Endothelial cell of umbilical vein (primary cell): ENCODE results near the gene GDA. TPM values are rescaled to one million over a fixed set of nuclear protein-coding genes. Genes with fewer than 3 reads are reported as not detected.

Experiments used
- BruUV-seq: library from RNA; stranded (reverse); fragments of 400-500 nt; replicated peaks from 2 replicates; lab custom pipeline; 2021; lab: Mats Ljungman, UMichigan
- CTCF ChIA-PET: fragments of 300-600, 350-600 bp; sonication (Branson Sonifier 250); formaldehyde crosslinking; loops from one replicate; lab custom pipeline; 2021; ENCODE audit warnings: antibody characterized with exemption, inconsistent platforms; lab: Charles Lee
- POLR2A ChIA-PET: fragments of 300-600, 350-600 bp; sonication (Branson Sonifier 250); formaldehyde crosslinking; loops from one replicate; lab custom pipeline; 2021; ENCODE audit warnings: antibody characterized with exemption, inconsistent platforms; lab: Charles Lee
- DNase-seq: peaks from one replicate; pipeline ENCODE4 v3.0.0-alpha.2; 2011; ENCODE audit warnings: low read depth, low spot score
- FAIRE-seq: peaks from 2 replicates; lab custom pipeline; 2011; peaks lifted over from hg19 to GRCh38; lab: Jason Lieb, UNC
- H2AFZ ChIP-seq: 2 replicates; pipeline ENCODE4 v1.6.0; 2012; ENCODE audit warnings: low read depth, low read length, control low read depth, inconsistent platforms
- H3K27ac ChIP-seq: 2 replicates; pipeline ENCODE4 v1.5.1; 2011; ENCODE audit warnings: low read depth, mild to moderate bottlenecking, control low read depth, low read length, moderate library complexity; ENCODE audit not compliant: insufficient read depth
- H3K27me3 ChIP-seq, 2 experiments: 2 replicates each; pipeline versions ENCODE4 v1.6.0 to v1.6.1; 2011; ENCODE audit warnings: low read length in 2 of 2, mixed read lengths in 1 of 2; ENCODE audit not compliant: control insufficient read depth in 2 of 2, insufficient read depth in 2 of 2
- H3K36me3 ChIP-seq, 2 experiments: 2 replicates in 1 of 2; 3 replicates in 1 of 2; pipeline ENCODE4 v1.5.1; 2011; ENCODE audit warnings: low read length in 2 of 2, mild to moderate bottlenecking in 1 of 2, moderate library complexity in 1 of 2; ENCODE audit not compliant: control insufficient read depth in 2 of 2, insufficient read depth in 2 of 2; ENCODE audit errors: extremely low read depth in 1 of 2
- H3K4me1 ChIP-seq: 3 replicates; pipeline ENCODE4 v1.5.1; 2011; ENCODE audit warnings: mild to moderate bottlenecking, low read length; ENCODE audit not compliant: control insufficient read depth, insufficient read depth; ENCODE audit errors: extremely low read depth
- H3K4me2 ChIP-seq: 2 replicates; pipeline ENCODE4 v1.6.1; 2011; ENCODE audit warnings: low read length, control low read depth, mixed read lengths; ENCODE audit not compliant: insufficient read depth
- H3K4me3 ChIP-seq, 3 experiments: fragments of 200-600 bp in 1 of 3; sonication (generic), shearing (Covaris generic) in 1 of 3; replicated peaks in 1 of 3; 2 replicates each; pipeline ENCODE4 v1.5.1; 2011 to 2016; ENCODE audit warnings: control low read depth in 3 of 3, low read length in 3 of 3, mild to moderate bottlenecking in 2 of 3, inconsistent platforms in 1 of 3, low read depth in 1 of 3, moderate library complexity in 1 of 3; ENCODE audit not compliant: insufficient read depth in 1 of 3
- H3K79me2 ChIP-seq: 2 replicates; pipeline ENCODE4 v1.6.0; 2012; ENCODE audit warnings: low read length, inconsistent platforms; ENCODE audit not compliant: control insufficient read depth, insufficient read depth
- H3K9ac ChIP-seq: replicated peaks from 2 replicates; pipeline ENCODE3; 2011; ENCODE audit warnings: low read length, control low read depth; ENCODE audit not compliant: insufficient read depth; ENCODE audit errors: extremely low read depth
- H3K9me1 ChIP-seq: replicated peaks from 3 replicates; pipeline ENCODE4 v1.6.0; 2011; ENCODE audit warnings: mild to moderate bottlenecking, low read length; ENCODE audit not compliant: control insufficient read depth, insufficient read depth; ENCODE audit errors: extremely low read depth
- H3K9me3 ChIP-seq: replicated peaks from 2 replicates; pipeline ENCODE4 v1.5.1; 2012; ENCODE audit warnings: low read length, inconsistent platforms; ENCODE audit not compliant: control insufficient read depth, insufficient read depth
- H4K20me1 ChIP-seq: replicated peaks from 2 replicates; pipeline ENCODE3; 2011; ENCODE audit warnings: mild to moderate bottlenecking, low read length; ENCODE audit not compliant: control insufficient read depth, insufficient read depth; ENCODE audit errors: extremely low read depth
- EZH2 ChIP-seq: IDR thresholded peaks from 2 replicates; pipeline ENCODE4 v1.6.1; 2012; ENCODE audit warnings: borderline replicate concordance, low read depth, mild to moderate bottlenecking, moderate library complexity, low read length, inconsistent platforms; ENCODE audit not compliant: severe bottlenecking
- FOS ChIP-seq: IDR thresholded peaks from 2 replicates; pipeline ENCODE4 v1.6.1; 2011; ENCODE audit warnings: mild to moderate bottlenecking, low read length, moderate library complexity, borderline replicate concordance; ENCODE audit not compliant: insufficient read depth
- GATA2 ChIP-seq: IDR thresholded peaks from 2 replicates; pipeline ENCODE4 v1.7.0; 2011; ENCODE audit warnings: low read depth, mild to moderate bottlenecking, moderate library complexity, mixed read lengths, low read length; ENCODE audit not compliant: insufficient read length, insufficient read depth
- JUN ChIP-seq: IDR thresholded peaks from 2 replicates; pipeline ENCODE4 v1.6.1; 2011; ENCODE audit warnings: borderline replicate concordance, low read depth; ENCODE audit not compliant: insufficient read length, insufficient read depth
- MYC ChIP-seq: IDR thresholded peaks from one replicate; pipeline ENCODE4 v1.6.1; 2011; ENCODE audit warnings: mild to moderate bottlenecking, low read depth, low read length
- POLR2A ChIP-seq: IDR thresholded peaks from 2 replicates; pipeline ENCODE4 v1.6.1; 2012; ENCODE audit warnings: low read depth, mild to moderate bottlenecking, control low read depth, low read length
- POLR2AphosphoS5 ChIP-seq: IDR thresholded peaks from 2 replicates; pipeline ENCODE4 v1.6.1; 2012; ENCODE audit warnings: low read depth, mild to moderate bottlenecking, control low read depth, low read length, moderate library complexity; ENCODE audit not compliant: insufficient read depth
- dilution Hi-C: fragments of 300-500 bp; cut with MboI; formaldehyde crosslinking; loops from one replicate; pipeline ENCODE4 v1.15.0; 2019; ENCODE audit warnings: low sequenced_read_pairs; ENCODE audit not compliant: extremely low pct_ligation_motif_present
- intact Hi-C: fragments of 100-400 bp; cut with micrococcal nuclease; formaldehyde crosslinking; loops from one replicate; pipeline ENCODE4 v1.10.0; 2022
- polyA plus RNA-seq, 4 experiments: library from polyadenylated mRNA; depleted of rRNA in 3 of 4; stranded (reverse) in 3 of 4; unstranded in 1 of 4; fragments of >200 nt; gene quantifications; 2 replicates each; pipeline versions ENCODE4 v1.2.1 to v1.2.3, GENCODE V29; 2011 to 2012; ENCODE audit warnings: missing spikeins in 1 of 4
- total RNA-seq: library from RNA; stranded (reverse); gene quantifications from 2 replicates; pipeline ENCODE4 v1.2.3, GENCODE V29; 2021
- TF ChIP-seq, protein P1 (sequence below), 2 donors: IDR thresholded peaks; 1 replicate in 1 of 2; 2 replicates in 1 of 2; pipeline ENCODE4 v1.5.1; 2011; ENCODE audit warnings: low read length in 2 of 2, mild to moderate bottlenecking in 2 of 2, moderate library complexity in 2 of 2, control low read depth in 1 of 2, inconsistent platforms in 1 of 2, low read depth in 1 of 2; ENCODE audit not compliant: insufficient read depth in 1 of 2; ENCODE audit errors: extremely low read depth in 1 of 2
- TF ChIP-seq, protein P2 (sequence below): IDR thresholded peaks from 2 replicates; pipeline ENCODE4 v1.6.1; 2011; ENCODE audit not compliant: insufficient read depth, insufficient read length

GDA gene
- total and polyA plus RNA-seq, 2 donors (not counting 3 experiments of a cell fraction or from before 2014, with no cell fraction given): not detected

DNA sequence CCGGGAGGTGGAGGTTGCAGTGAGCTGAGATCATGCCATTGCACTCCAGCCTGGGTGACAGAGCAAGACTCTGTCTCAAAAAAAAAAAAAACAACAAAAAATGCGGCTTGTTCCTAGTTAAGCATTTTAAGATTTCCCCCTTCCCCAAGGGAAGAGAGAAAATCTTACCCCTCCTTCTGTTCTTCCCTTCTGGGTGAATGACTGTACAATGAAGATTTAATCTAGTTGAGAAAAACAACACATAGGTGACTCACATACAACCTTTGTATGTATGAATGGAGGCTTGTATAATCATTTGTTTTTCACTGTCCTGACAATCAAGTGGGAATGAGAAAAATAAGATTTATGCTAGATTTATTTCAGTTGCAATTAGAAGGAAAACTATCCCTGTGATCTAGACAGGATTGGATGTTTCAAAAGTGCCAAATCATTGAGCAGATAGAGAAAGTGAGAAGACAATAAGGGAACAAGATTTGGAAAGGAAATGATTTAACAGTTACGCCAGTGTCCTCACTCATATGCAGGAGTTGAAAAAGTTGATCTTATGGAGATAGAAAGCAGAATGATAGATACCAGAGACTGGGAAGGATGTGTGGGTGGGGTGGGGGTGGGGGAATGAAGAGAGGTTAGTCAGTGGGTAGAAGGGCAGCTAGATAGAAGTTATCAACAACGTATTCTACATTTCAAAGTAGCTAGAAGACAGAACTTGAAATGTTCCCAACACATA lies 16.7 kb downstream of the GDA start:
- H3K79me2 ChIP-seq: no peaks in the 10 kb centered on the region
- DNase-seq (no peak), FAIRE-seq (no peak)
- H3K9me3 ChIP-seq: no peaks in the 10 kb centered on the region
- no peaks in the 10 kb centered on the region for H3K4me1 ChIP-seq
- no peaks in the 10 kb centered on the region for H4K20me1 ChIP-seq
- no peak overlapping the region for H3K27ac ChIP-seq
- BruUV-seq: no TSS peak
- no peak overlapping the region for H3K9ac ChIP-seq
- TF ChIP-seq, protein P1, sequence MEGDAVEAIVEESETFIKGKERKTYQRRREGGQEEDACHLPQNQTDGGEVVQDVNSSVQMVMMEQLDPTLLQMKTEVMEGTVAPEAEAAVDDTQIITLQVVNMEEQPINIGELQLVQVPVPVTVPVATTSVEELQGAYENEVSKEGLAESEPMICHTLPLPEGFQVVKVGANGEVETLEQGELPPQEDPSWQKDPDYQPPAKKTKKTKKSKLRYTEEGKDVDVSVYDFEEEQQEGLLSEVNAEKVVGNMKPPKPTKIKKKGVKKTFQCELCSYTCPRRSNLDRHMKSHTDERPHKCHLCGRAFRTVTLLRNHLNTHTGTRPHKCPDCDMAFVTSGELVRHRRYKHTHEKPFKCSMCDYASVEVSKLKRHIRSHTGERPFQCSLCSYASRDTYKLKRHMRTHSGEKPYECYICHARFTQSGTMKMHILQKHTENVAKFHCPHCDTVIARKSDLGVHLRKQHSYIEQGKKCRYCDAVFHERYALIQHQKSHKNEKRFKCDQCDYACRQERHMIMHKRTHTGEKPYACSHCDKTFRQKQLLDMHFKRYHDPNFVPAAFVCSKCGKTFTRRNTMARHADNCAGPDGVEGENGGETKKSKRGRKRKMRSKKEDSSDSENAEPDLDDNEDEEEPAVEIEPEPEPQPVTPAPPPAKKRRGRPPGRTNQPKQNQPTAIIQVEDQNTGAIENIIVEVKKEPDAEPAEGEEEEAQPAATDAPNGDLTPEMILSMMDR (IDR thresholded peaks at IDR 0.05; ENCODE audit: extremely low read depth in 1 of 2, insufficient read depth in 1 of 2, low read depth in 1 of 2, low read length in 2 of 2): no peak
- no peak for TF ChIP-seq POLR2A
- TF ChIP-seq EZH2: no peak
- no peak for TF ChIP-seq POLR2AphosphoS5
- no peak for TF ChIP-seq FOS
- TF ChIP-seq GATA2: no peak
- no peak for TF ChIP-seq MYC
- TF ChIP-seq, protein P2, sequence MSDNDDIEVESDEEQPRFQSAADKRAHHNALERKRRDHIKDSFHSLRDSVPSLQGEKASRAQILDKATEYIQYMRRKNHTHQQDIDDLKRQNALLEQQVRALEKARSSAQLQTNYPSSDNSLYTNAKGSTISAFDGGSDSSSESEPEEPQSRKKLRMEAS: no peak
- TF ChIP-seq JUN: no peak
- dilution Hi-C loops (no loop called here), intact Hi-C loops (no loop called here)
- H3K4me3 ChIP-seq: no peak overlapping the region
- H3K36me3 ChIP-seq: no peaks in the 10 kb centered on the region
- no peak overlapping the region for H3K4me2 ChIP-seq
- no peaks in the 10 kb centered on the region for H3K9me1 ChIP-seq
- ChIA-PET CTCF (no interaction called here), POLR2A (no interaction called here)
- H3K27me3 ChIP-seq: no peaks in the 10 kb centered on the region
- H2AFZ ChIP-seq: no peak overlapping the region
